ENCODE data around the gene CCDC183.
"Not testable (repeated sequence)": the region's sequence is repeated elsewhere in the genome, so short reads cannot be mapped to it uniquely, and the experiment has no call there.

The CCDC183 gene

DNA sequence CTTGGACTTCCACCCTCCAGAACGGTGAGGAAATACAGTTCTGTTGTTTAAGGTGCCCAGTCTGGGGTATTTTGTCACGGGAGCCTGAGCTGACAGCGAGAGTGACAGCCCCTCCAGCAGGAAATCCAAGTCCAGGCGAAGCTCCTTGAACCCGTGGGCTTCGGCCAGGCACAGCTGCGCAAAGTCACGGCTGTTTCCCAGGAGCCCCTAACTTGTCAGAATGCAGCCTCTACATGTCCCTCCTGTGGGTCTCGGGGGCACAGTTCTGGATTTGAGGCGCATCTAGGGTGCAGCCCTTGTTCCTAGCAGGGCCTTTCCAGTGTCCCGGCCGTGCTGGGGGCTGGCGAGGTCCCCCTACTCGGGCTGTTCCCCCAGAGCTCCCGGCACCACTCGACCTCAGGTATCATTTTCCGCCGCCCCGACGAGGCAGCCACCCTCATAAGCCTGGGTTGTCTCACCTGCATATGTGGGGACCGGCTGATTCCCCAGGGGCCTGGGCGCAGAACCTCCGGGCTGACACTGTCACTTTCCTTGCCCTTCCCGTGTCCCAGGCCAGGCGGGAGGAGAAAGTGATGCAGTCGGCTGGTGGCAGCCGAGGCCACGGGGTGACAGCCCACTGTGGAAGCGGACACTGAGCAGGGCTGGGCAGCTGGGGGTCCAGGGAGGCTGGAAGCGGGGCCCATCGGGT, 42.6 kb upstream of the CCDC183 start:
- Histone ChIP-seq H3K27me3 (no peaks in the 10 kb centered on the region), H3K4me2 (peak overlapping the region; percentile 80), H3K27ac (peak overlapping the region; percentile 61), H3K9ac (no peak overlapping the region), H3K4me1 (peaks cover 73% of the 10 kb centered on the region), H3K9me3 (peaks cover 40% of the 10 kb centered on the region), H3K36me3 (no peaks in the 10 kb centered on the region), H4K20me1 (no peaks in the 10 kb centered on the region), H3K4me3 (no peak overlapping the region)
- no peak for TF ChIP-seq Cebpa-rat (IDR thresholded peaks at IDR 0.05)

- H3K4me1 ChIP-seq = peaks cover 73% of the 10 kb centered on the region
- H3K36me3 ChIP-seq = no peaks in the 10 kb centered on the region
- H3K27ac ChIP-seq = peak overlapping the region; percentile 66
- H4K20me1 ChIP-seq = no peaks in the 10 kb centered on the region
- H3K4me2 ChIP-seq = peak overlapping the region; percentile 80
- H3K9me3 ChIP-seq = peaks cover 40% of the 10 kb centered on the region
- H3K4me3 ChIP-seq = no peak overlapping the region
- TF ChIP-seq Cebpa-rat (IDR thresholded peaks at IDR 0.05) = no peak
- no peaks in the 10 kb centered on the region for H3K27me3 ChIP-seq
- no peak overlapping the region for H3K9ac ChIP-seq
These were observed 42.0 kb upstream of the CCDC183 start for GRCh38 chr9:136754059-136754572.

GRCh38 chr9:136754626-136755301, 41.4 kb upstream of the CCDC183 start:
- TF ChIP-seq Cebpa-rat (IDR thresholded peaks at IDR 0.05) = no peak
- Histone ChIP-seq H3K4me2 (peak overlapping the region; percentile 80), H3K4me3 (no peak overlapping the region; the same call in 1 of the 2 replicates), H3K9me3 (peaks cover 40% of the 10 kb centered on the region), H4K20me1 (no peaks in the 10 kb centered on the region), H3K27me3 (no peaks in the 10 kb centered on the region), H3K27ac (peak overlapping the region; percentile 66), H3K36me3 (no peaks in the 10 kb centered on the region), H3K9ac (peak overlapping the region; percentile 55; the same call in 1 of the 2 replicates), H3K4me1 (peaks cover 74% of the 10 kb centered on the region)

GRCh38 chr9:136755302-136756133, 40.6 kb upstream of the CCDC183 start:
- H3K4me3 ChIP-seq, H3K27me3 ChIP-seq, H3K36me3 ChIP-seq, H4K20me1 ChIP-seq: not testable (repeated sequence)
- peak overlapping the region; percentile 55; the same call in 1 of the 2 replicates for H3K9ac ChIP-seq
- H3K4me2 ChIP-seq = peak overlapping the region; percentile 80
- H3K27ac ChIP-seq = peak overlapping the region; percentile 66; the same call in 1 of the 2 replicates
- H3K4me1 ChIP-seq = peaks cover 75% of the 10 kb centered on the region
- peaks cover 38% of the 10 kb centered on the region for H3K9me3 ChIP-seq

- no peak overlapping the region for H3K9ac ChIP-seq
- H3K4me3 ChIP-seq = no peak overlapping the region
- peak overlapping the region; percentile 77; the same call in 1 of the 2 replicates for H3K4me2 ChIP-seq
- no peaks in the 10 kb centered on the region for H3K36me3 ChIP-seq
- no peaks in the 10 kb centered on the region for H3K27me3 ChIP-seq
- no peak overlapping the region for H3K27ac ChIP-seq
- no peak for TF ChIP-seq Cebpa-rat (IDR thresholded peaks at IDR 0.05)
- H3K9me3 ChIP-seq = peaks cover 32% of the 10 kb centered on the region
- H4K20me1 ChIP-seq = no peaks in the 10 kb centered on the region
- peaks cover 80% of the 10 kb centered on the region for H3K4me1 ChIP-seq
These were observed 40.1 kb upstream of the CCDC183 start for GRCh38 chr9:136756134-136756438.

DNA sequence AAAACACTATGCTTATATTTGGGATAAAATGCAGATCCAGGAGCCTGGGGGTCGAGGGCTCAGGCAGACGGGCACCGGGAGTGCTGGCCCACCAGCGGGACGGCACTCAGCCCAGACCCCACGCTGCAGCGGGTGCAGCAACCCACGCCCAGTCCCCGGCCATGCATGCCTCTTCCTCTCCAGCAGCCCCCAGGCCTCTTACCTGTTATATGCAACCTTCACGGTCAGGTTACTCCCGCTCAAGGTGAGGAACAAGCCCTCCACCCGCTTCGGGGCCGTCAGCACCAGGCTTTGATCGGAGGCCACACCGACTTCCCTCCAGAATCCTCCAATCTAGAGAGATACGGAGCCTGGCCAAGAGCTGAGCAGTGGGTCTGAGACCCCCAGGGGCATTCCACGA, 39.3 kb upstream of the CCDC183 start:
- H3K27me3 ChIP-seq = no peaks in the 10 kb centered on the region
- H4K20me1 ChIP-seq = no peaks in the 10 kb centered on the region
- no peaks in the 10 kb centered on the region for H3K36me3 ChIP-seq
- peak overlapping the region; percentile 87 for H3K27ac ChIP-seq
- H3K4me2 ChIP-seq = peak overlapping the region; percentile 77
- no peak for TF ChIP-seq Cebpa-rat (IDR thresholded peaks at IDR 0.05)
- H3K9ac ChIP-seq = peak overlapping the region; percentile 68
- H3K4me1 ChIP-seq = peaks cover 87% of the 10 kb centered on the region
- peak overlapping the region; percentile 54; the same call in 1 of the 2 replicates for H3K4me3 ChIP-seq
- H3K9me3 ChIP-seq = peaks cover 25% of the 10 kb centered on the region

DNA sequence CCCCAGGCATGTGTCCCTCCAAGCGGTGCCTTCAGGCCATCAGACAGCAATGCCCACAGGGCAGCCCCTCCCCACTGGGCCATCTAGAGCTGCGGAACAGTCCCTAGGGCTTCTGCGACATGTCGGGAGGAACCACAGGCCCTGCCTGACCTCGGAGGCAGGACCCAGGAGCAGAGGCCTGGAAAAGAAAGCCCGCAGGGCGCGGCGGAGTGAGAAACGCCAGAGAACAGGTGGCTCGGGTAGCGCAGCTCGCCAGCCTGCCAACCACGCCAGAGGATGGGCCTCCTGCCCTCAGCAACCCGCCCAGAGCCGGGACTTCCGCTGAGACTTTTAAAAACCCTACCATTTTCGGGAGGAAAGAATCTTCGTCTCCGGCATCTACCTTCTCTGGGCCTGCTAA, 38.8 kb upstream of the CCDC183 start:
- Histone ChIP-seq H3K27ac (peak overlapping the region; percentile 87), H3K4me1 (peaks cover 92% of the 10 kb centered on the region), H3K4me2 (peak overlapping the region; percentile 77), H3K9ac (peak overlapping the region; percentile 68), H3K36me3 (no peaks in the 10 kb centered on the region), H3K27me3 (no peaks in the 10 kb centered on the region), H3K9me3 (peaks cover 20% of the 10 kb centered on the region), H3K4me3 (peak overlapping the region; percentile 54), H4K20me1 (no peaks in the 10 kb centered on the region)
- no peak for TF ChIP-seq Cebpa-rat (IDR thresholded peaks at IDR 0.05)

GRCh38 chr9:136757751-136758140, 38.4 kb upstream of the CCDC183 start:
- TF ChIP-seq Cebpa-rat (IDR thresholded peaks at IDR 0.05) = no peak
- H3K36me3 ChIP-seq = no peaks in the 10 kb centered on the region
- no peaks in the 10 kb centered on the region for H4K20me1 ChIP-seq
- H3K4me2 ChIP-seq = peak overlapping the region; percentile 77
- H3K27ac ChIP-seq = peak overlapping the region; percentile 87
- H3K9ac ChIP-seq = peak overlapping the region; percentile 68
- peaks cover 17% of the 10 kb centered on the region for H3K9me3 ChIP-seq
- H3K27me3 ChIP-seq = no peaks in the 10 kb centered on the region
- peaks cover 96% of the 10 kb centered on the region for H3K4me1 ChIP-seq
- H3K4me3 ChIP-seq = peak overlapping the region; percentile 54

- peaks cover 10% of the 10 kb centered on the region for H3K9me3 ChIP-seq
- H3K36me3 ChIP-seq = no peaks in the 10 kb centered on the region
- peak overlapping the region; percentile 63; the same call in 1 of the 2 replicates for H3K9ac ChIP-seq
- peaks cover 95% of the 10 kb centered on the region for H3K4me1 ChIP-seq
- TF ChIP-seq Cebpa-rat (IDR thresholded peaks at IDR 0.05) = no peak
- H4K20me1 ChIP-seq = no peaks in the 10 kb centered on the region
- peak overlapping the region; percentile 87 for H3K27ac ChIP-seq
- H3K4me3 ChIP-seq = no peak overlapping the region; the same call in 1 of the 2 replicates
- H3K4me2 ChIP-seq = peak overlapping the region; percentile 77
- no peaks in the 10 kb centered on the region for H3K27me3 ChIP-seq
These were observed 37.1 kb upstream of the CCDC183 start for GRCh38 chr9:136759001-136759400.

Data from BLaER1 (cell line).